ENCODE data around the gene COL26A1.

- TF ChIP-seq, protein P1, sequence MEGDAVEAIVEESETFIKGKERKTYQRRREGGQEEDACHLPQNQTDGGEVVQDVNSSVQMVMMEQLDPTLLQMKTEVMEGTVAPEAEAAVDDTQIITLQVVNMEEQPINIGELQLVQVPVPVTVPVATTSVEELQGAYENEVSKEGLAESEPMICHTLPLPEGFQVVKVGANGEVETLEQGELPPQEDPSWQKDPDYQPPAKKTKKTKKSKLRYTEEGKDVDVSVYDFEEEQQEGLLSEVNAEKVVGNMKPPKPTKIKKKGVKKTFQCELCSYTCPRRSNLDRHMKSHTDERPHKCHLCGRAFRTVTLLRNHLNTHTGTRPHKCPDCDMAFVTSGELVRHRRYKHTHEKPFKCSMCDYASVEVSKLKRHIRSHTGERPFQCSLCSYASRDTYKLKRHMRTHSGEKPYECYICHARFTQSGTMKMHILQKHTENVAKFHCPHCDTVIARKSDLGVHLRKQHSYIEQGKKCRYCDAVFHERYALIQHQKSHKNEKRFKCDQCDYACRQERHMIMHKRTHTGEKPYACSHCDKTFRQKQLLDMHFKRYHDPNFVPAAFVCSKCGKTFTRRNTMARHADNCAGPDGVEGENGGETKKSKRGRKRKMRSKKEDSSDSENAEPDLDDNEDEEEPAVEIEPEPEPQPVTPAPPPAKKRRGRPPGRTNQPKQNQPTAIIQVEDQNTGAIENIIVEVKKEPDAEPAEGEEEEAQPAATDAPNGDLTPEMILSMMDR (optimal IDR thresholded peaks at IDR 0.05 in 1 of 3, IDR thresholded peaks at IDR 0.05 in 1 of 3, conservative IDR thresholded peaks at IDR 0.05 in 1 of 3; ENCODE audit: extremely low read depth in 1 of 3, insufficient read depth in 2 of 3, low read length in 3 of 3) = peak; percentile 79 to 84 (median 81)
- TF ChIP-seq EZH2 (IDR thresholded peaks at IDR 0.05; ENCODE audit: low read length) = no peak
Observed at GRCh38 chr7:101410743-101411507, 48.2 kb downstream of the COL26A1 start.

All from keratinocyte (primary cell).